Activated naive CD8-positive, alpha-beta T cell (primary cell): ENCODE data around the gene CGB5.
"Not testable (repeated sequence)": the region's sequence is repeated elsewhere in the genome, so short reads cannot be mapped to it uniquely, and the experiment has no call there.

Source experiments
- H3K27ac Mint-ChIP-seq: one replicate; pipeline ENCODE4 v1.8.0; 2021; ENCODE audit warnings: mixed read lengths
- H3K27me3 Mint-ChIP-seq: one replicate; pipeline ENCODE4 v1.8.0; 2021; ENCODE audit warnings: mixed read lengths
- H3K36me3 Mint-ChIP-seq: one replicate; pipeline ENCODE4 v1.8.0; 2021; ENCODE audit warnings: mixed read lengths
- H3K4me1 Mint-ChIP-seq: one replicate; pipeline ENCODE4 v1.8.0; 2021; ENCODE audit warnings: low read depth, mixed read lengths
- H3K4me3 Mint-ChIP-seq: one replicate; pipeline ENCODE4 v1.8.0; 2021; ENCODE audit warnings: mild to moderate bottlenecking, mixed read lengths
- H3K9me3 Mint-ChIP-seq: one replicate; pipeline ENCODE4 v1.8.0; 2021; ENCODE audit warnings: low read depth, mixed read lengths

CGB5 gene

DNA sequence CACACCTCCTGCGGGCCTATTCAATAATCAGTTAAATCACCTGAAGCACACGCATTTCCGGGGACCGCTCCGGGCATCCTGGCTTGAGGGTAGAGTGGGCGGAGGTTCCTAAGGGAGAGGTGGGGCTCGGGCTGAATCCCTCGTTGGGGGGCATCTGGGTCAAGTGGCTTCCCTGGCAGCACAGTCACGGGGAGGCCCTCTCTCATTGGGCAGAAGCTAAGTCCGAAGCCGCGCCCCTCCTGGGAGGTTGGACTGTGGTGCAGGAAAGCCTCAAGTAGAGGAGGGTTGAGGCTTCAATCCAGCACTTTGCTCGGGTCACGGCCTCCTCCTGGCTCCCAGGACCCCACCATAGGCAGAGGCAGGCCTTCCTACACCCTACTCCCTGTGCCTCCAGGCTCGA is at the start of gene CGB5:
Gene CGB5 (plus strand): TSS at position 301 of the 400 bp plus-strand sequence. CDS start 362 bp downstream, outside the sequence.
- H3K27me3 Mint-ChIP-seq, H3K27ac Mint-ChIP-seq, H3K9me3 Mint-ChIP-seq, H3K4me3 Mint-ChIP-seq, H3K36me3 Mint-ChIP-seq, H3K4me1 Mint-ChIP-seq: not testable (repeated sequence)

DNA sequence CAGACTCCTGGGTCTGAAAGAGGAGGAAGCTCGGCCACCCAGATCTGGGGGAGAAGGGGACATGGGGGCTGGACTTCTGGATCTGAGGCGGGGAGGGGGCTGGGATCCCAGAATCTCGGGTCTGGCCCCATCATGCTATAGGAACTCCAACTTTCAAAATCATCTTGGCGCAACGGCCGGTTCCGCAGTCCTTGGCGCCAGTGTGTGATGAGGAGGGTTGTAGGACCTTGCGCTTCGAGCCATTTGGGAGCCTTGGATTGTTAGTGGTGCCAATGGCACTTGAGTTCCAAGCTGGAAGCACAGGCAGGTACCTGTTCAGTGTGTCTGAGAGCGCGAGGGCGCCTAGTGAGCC is 49.6 kb upstream of the CGB5 start:
- Mint-ChIP-seq H3K9me3 (no peaks in the 10 kb centered on the region), H3K4me1 (peaks cover 32% of the 10 kb centered on the region), H3K4me3 (peak overlapping the region; percentile 97), H3K27me3 (no peaks in the 10 kb centered on the region), H3K27ac (peak overlapping the region; percentile 98), H3K36me3 (peaks cover 6% of the 10 kb centered on the region)

DNA sequence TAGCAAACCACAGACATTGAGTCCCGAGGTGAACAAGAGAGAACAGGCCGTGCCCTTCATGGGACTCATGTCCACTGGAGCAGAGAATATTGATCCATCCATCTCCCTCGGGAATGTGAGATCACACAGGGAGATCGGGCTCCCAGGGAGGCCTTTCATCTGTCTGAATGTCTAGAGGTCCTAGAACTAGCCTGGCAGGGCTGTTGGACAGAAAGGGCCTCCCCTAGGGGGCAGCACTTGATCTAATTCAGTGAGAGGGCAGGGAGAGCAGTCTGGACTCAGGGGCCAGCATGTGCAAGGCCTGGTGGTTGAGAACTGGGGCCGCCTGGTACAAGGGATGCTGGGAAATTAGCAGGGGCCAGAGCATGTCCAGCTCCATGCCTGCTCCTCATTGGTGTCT is 45.7 kb upstream of the CGB5 start:
- Mint-ChIP-seq H3K4me1 (peaks cover 24% of the 10 kb centered on the region), H3K27me3 (no peaks in the 10 kb centered on the region), H3K36me3 (peaks cover 8% of the 10 kb centered on the region), H3K9me3 (no peaks in the 10 kb centered on the region), H3K4me3 (no peak overlapping the region), H3K27ac (no peak overlapping the region)

DNA sequence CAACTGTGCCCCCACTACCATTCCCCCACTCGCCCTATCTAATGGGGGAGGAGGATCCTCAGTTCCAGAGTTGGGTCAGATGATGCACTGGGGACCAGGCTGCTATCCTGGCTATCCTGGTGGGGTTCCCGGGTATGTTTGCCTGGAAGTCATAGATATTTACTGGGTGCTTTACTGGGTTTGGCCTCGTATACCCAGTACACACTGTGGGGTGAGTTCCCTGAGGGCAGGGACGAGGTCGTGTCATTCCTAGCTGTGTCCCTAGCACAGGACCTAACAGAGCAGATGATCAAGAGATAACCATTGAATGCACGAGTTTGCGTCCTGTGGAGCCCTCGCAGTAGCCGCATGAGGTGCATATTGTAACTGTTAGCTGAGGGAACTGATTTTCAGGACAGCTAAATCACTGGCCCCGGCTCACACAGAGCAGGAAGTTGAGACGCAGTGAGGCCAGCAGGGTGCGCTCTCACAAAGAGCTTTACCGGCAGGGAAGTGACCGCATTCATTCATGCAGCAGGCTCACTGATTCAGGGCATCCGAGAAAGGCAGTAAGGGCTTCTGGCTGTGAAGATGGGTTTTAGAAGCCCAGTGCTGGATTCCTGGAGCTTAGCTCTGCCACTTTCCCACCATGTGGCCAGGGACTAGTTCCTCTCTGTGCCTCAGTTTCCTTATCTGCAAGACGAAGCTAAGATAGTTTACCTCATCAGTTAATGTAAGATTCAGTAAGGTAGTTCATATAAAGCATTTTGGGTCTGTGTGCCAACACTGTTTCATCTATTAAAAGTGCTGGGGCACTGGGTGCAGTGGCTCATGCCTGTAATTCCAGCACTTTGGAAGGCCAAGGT is 43.9 kb upstream of the CGB5 start:
- H3K27ac Mint-ChIP-seq = no peak overlapping the region

DNA sequence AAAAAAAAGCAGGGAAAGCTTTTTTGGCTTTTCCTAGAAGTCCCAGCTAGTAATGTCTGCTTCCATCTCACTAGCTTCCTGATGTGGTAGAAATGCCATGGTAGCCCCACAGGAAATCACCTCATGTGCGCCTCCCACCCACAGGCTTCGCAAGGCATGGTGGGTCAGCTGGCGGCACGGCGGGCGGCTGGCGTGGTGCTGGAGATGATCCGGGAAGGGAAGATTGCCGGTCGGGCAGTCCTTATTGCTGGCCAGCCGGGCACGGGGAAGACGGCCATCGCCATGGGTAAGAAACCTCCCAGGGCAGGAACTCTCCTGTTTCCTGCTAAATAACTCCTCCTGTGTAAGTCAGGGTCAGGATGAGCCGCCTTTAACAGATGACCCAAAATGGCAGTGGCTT is 39.5 kb upstream of the CGB5 start:
- Mint-ChIP-seq H3K9me3 (no peaks in the 10 kb centered on the region), H3K4me1 (peaks cover 4% of the 10 kb centered on the region), H3K4me3 (no peak overlapping the region), H3K27ac (no peak overlapping the region), H3K27me3 (no peaks in the 10 kb centered on the region), H3K36me3 (peaks cover 2% of the 10 kb centered on the region)

More for the DNA sequence above, 43.9 kb upstream of the CGB5 start:
- Mint-ChIP-seq H3K4me3 (no peak overlapping the region), H3K9me3 (no peaks in the 10 kb centered on the region), H3K36me3 (peaks cover 6% of the 10 kb centered on the region), H3K27me3 (no peaks in the 10 kb centered on the region), H3K4me1 (peaks cover 16% of the 10 kb centered on the region)

DNA sequence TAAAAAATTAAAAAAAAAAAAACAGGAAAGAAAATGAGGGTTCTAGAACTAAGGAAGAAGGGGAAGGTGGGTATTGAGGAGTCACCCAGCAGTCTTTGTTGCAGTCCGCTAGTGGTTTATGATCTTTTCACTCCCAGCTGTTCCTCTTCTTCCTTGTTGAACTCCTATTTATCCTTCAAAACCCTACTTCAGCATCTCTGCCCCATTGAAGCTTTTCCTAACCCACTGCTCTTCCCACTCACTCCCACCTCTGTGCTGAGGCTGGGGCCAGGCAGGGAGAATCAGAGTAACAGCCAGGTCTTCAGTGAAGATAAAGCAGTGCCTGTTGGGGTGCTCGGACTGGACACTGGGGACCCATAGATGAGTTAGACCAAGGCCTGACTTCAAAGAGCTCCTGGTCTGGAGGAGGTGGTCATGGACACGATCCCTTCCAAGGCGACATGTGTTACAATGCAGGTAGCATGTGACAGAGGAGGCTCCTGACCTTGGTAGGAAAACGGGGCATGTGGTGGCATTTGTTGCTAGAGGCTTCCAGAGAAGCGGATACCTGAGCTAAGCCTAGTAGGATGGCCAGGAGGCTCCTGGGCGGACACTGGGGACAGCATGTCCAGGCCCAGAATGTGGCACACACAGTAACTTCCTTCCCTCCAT is 38.6 kb upstream of the CGB5 start:
- H3K4me1 Mint-ChIP-seq = no peaks in the 10 kb centered on the region
- no peak overlapping the region for H3K27ac Mint-ChIP-seq
- no peaks in the 10 kb centered on the region for H3K27me3 Mint-ChIP-seq
- H3K9me3 Mint-ChIP-seq = no peaks in the 10 kb centered on the region
- no peak overlapping the region for H3K4me3 Mint-ChIP-seq
- H3K36me3 Mint-ChIP-seq = no peaks in the 10 kb centered on the region

DNA sequence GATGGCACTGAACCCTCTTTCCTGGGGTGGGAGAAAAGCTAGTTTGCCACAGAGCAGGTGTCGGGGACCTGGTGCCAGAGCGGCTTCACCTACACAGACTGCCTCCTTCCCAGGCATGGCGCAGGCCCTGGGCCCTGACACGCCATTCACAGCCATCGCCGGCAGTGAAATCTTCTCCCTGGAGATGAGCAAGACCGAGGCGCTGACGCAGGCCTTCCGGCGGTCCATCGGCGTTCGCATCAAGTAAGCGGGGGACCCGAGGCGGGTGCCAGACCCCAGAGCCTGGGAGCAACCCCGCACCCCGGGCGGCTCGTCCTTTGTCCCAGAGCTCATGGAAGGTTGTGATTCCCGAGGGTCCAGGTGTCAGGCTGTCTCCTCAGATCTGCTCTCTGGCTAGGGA is 36.7 kb upstream of the CGB5 start:
- H3K27me3 Mint-ChIP-seq = no peaks in the 10 kb centered on the region
- no peak overlapping the region for H3K27ac Mint-ChIP-seq
- H3K4me3 Mint-ChIP-seq = no peak overlapping the region
- H3K36me3 Mint-ChIP-seq = peaks cover 2% of the 10 kb centered on the region
- H3K9me3 Mint-ChIP-seq = no peaks in the 10 kb centered on the region
- no peaks in the 10 kb centered on the region for H3K4me1 Mint-ChIP-seq

DNA sequence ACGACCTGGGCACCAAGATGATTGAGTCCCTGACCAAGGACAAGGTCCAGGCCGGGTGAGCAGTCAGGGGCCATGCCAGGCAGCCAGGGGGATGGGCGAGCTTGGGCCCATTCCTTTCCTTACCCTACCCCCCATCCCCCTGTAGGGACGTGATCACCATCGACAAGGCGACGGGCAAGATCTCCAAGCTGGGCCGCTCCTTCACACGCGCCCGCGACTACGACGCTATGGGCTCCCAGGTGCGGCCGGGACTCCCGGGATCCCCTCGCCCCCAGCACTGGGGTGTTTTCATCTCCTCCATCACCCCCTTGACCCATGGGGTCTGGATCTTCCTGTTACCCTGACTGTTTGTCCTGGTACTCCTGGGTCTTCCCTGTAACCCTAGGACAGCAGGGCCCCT is 33.8 kb upstream of the CGB5 start:
- Mint-ChIP-seq H3K4me1 (no peaks in the 10 kb centered on the region), H3K36me3 (peaks cover 2% of the 10 kb centered on the region), H3K9me3 (no peaks in the 10 kb centered on the region), H3K27me3 (no peaks in the 10 kb centered on the region), H3K4me3 (no peak overlapping the region), H3K27ac (no peak overlapping the region)

DNA sequence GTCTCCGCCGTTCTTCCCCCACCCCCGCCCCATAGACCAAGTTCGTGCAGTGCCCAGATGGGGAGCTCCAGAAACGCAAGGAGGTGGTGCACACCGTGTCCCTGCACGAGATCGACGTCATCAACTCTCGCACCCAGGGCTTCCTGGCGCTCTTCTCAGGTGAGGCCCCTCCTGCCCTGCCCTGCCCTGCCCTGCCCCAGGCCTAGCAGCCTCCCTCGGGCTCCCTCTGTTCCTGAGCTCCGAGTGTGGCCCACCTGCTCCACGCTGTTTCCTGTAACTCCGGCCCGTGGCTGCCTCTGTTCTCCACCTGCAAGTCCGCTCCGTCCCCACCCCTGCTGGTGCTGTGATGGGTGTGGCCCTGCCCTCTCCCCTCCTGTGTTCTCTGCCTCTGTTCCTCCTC is 33.2 kb upstream of the CGB5 start:
- no peak overlapping the region for H3K27ac Mint-ChIP-seq
- no peaks in the 10 kb centered on the region for H3K27me3 Mint-ChIP-seq
- no peak overlapping the region for H3K4me3 Mint-ChIP-seq
- H3K9me3 Mint-ChIP-seq = no peaks in the 10 kb centered on the region
- peaks cover 2% of the 10 kb centered on the region for H3K36me3 Mint-ChIP-seq
- no peaks in the 10 kb centered on the region for H3K4me1 Mint-ChIP-seq

DNA sequence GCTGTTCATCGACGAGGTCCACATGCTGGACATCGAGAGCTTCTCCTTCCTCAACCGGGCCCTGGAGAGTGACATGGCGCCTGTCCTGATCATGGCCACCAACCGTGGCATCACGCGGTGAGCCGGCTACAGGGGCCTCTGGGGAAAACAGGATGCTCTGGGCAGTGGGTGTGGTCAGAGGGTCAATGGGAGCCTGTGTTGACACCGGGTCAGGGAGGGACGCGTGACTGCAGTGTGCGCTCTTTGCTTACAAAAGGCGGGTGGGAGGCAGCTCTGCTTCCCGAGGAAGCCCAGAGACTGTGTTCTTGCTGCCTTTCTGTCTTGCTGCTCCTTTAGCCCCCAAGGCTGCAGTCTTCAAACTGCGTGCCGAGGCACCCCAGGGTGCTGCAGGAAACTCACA is 32.5 kb upstream of the CGB5 start:
- Mint-ChIP-seq H3K9me3 (no peaks in the 10 kb centered on the region), H3K4me1 (no peaks in the 10 kb centered on the region), H3K4me3 (no peak overlapping the region), H3K27ac (no peak overlapping the region), H3K27me3 (no peaks in the 10 kb centered on the region), H3K36me3 (peaks cover 4% of the 10 kb centered on the region)

DNA sequence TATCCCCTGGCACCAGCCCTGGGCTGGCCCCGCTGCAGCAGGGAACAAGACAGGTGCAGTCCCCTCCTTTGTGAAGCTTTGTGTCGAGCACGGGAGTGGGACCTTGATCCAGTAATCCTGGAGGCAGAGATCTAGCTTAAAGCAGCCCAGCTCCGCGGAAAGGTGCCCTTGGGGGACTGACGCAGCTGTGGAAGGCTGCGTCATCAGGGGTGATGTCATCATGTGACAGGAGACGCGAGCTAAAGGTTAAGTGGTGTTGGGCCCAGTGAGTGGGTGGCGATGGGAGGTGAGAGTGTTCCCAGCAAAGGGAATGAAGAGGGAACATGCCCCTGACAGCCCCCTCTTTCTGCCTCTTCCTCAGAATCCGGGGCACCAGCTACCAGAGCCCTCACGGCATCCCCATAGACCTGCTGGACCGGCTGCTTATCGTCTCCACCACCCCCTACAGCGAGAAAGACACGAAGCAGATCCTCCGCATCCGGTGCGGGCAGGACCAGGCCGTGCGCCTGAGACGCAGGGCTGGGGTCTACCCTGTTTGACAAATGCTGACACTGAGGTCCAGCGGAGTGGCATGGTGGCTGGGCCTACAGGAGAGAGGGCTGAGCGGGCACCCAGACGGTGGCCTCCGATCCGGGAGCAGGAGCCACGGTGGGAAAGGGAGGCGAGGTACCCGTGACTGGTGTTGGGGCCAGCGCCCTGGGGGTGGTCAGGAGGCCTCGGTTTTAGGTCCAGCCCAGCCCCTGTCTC is 29.4 kb upstream of the CGB5 start:
- Mint-ChIP-seq H3K36me3 (peaks cover 4% of the 10 kb centered on the region), H3K27ac (no peak overlapping the region), H3K4me3 (no peak overlapping the region), H3K4me1 (peaks cover 4% of the 10 kb centered on the region), H3K27me3 (no peaks in the 10 kb centered on the region), H3K9me3 (no peaks in the 10 kb centered on the region)

DNA sequence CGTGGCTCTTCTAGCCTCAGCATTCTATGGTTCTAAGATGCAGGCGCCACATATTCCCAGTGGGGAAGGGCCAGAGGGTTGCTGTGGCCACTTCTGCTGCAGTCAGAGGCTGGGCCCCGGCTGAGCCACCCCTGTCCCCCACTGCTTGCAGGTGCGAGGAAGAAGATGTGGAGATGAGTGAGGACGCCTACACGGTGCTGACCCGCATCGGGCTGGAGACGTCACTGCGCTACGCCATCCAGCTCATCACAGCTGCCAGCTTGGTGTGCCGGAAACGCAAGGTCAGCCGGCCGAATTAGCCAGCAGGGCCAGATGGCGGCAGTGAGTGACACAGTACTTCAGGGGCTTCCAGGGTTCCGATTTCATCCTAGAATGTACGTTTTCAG is 28.8 kb upstream of the CGB5 start:
- peaks cover 5% of the 10 kb centered on the region for H3K4me1 Mint-ChIP-seq
- H3K27me3 Mint-ChIP-seq = no peaks in the 10 kb centered on the region
- H3K9me3 Mint-ChIP-seq = no peaks in the 10 kb centered on the region
- no peak overlapping the region for H3K27ac Mint-ChIP-seq
- H3K36me3 Mint-ChIP-seq = peaks cover 4% of the 10 kb centered on the region
- no peak overlapping the region for H3K4me3 Mint-ChIP-seq

DNA sequence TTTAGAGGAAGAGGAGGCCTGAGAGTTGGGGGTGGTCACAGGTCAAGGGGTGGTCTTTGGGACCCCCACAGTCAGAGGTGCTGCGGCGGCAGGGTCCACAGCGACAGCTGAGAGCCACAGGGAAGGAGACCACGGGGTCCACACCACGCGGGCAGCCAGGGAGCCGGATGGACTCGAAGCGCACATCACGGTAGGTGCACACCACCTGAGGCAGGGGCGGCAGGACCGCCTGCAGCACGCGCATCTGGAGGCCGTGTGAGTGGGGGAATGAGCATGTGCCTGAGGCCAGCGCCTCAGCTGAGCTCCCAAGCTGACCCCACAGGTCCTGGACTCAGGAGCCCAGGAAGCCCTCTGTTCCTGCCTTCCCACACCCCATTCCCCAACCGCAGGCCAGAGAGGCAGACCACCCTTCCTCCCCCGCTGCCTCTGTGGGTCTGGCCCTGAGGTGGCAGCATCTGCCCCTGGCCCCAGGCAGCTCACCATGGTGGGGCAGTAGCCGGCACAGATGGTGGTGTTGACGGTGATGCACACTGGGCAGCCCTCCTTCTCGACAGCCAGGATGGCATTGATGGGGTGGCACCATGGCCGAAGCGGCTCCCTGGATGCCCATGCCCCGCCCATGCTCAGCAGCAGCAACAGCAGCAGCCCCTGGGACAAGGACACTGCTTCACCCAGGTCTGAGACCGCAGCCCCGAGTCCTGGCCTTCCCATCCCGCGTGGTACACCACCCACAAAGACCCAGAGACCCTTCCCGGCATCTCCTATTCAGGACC is 27.4 kb upstream of the CGB5 start:
- Mint-ChIP-seq H3K27me3 (no peaks in the 10 kb centered on the region), H3K27ac (no peak overlapping the region), H3K4me1 (peaks cover 11% of the 10 kb centered on the region), H3K4me3 (no peak overlapping the region), H3K9me3 (no peaks in the 10 kb centered on the region), H3K36me3 (peaks cover 2% of the 10 kb centered on the region)

DNA sequence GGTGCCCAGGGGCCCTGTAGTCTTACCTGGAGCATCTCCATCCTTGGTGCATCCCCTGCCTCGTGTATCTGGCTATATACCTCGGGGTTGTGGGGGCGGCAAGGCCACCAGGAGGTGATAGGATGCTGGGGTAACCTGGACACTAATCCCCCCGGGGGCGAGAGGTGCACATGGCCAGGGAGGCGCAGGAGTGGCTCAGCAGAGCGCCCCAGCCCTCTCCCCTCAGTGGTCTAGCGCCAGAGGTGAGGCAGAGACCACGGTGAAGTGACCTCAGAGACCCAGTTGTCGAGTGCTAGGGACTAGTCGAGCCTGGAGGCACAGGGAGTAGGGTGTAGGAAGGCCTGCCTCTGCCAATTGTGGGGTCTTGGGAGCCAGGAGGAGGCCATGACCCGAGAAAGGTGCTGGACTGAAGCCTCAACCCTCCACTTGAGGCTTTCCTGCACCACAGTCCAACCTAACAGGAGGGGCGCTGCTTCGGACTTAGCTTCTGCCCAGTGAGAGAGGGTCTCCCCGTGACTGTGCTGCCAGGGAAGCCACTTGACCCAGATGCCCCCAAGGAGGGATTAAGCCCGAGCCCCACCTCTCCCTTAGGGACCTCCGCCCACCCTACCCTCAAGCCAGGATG is 26.5 kb upstream of the CGB5 start, which contains the start of gene LHB:
Gene LHB (minus strand): TSS at position 51 of the 625 bp plus-strand sequence. CDS start 10 bp downstream, at position 41.
- Mint-ChIP-seq H3K27ac (no peak within 1 kb of the TSS), H3K9me3 (no peaks in the 10 kb centered on the region), H3K27me3 (no peaks in the 10 kb centered on the region), H3K4me3 (peak within 1 kb of the TSS; percentile 87), H3K36me3 (peaks cover 2% of the 10 kb centered on the region), H3K4me1 (peaks cover 13% of the 10 kb centered on the region)
